ENCODE results near the gene TMEM222.

Gene TMEM222

DNA sequence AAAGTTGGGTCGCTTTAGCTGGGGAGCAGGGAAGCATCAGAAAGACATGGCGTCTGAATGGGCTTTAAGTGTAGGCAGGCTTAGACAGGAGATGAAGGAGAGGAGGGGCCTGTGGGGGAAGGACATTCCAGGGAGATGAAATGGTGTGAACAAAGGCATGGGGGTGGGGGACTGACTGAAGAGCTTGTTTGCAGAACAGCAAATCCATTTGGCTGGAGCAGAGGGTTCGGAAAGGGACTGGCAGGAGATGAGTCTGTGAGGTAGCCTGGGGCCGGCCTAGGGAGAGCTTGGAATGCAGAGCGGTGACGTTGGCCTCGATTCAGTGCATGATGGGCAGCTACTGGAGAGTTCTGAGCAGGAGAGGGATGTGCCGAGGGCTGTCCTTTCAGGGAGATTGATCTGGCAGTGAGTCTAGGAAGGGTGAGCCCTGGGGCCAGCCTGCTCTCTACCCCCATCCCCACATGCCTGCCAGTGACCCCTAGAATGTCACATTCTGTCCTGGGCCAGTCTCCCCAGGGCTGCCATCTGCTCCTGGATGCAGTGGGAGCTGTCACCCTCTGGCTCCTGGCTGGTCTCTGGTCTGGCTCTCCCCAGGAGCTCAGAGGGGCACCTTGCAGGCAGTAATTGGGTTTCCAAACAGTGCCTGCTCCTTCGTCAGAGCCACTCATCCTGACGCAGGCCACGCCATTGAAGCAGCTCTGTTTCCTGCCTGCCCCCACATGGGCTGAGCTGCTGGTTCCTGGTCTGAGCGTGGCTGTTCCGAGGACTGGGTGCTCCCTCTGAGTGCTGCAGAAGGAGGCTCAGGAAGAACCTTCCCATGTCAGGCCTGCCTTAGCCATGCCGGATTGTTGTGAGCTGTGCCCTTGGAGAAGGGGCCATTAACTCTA lies 22.3 kb upstream of the TMEM222 start:
- ATAC-seq (replicated peaks), result no peak
- Mint-ChIP-seq H3K36me3 (peaks cover 5 to 51% of the 10 kb centered on the region in 2 donors), H3K27me3 (no peaks in the 10 kb centered on the region), H3K27ac (peak overlapping the region; percentile 43), H3K9me3 (no peaks in the 10 kb centered on the region), H3K4me1 (peaks cover 6 to 10% of the 10 kb centered on the region in 2 donors), H3K4me3 (no peak overlapping the region)
- no peak for DNase-seq

DNA sequence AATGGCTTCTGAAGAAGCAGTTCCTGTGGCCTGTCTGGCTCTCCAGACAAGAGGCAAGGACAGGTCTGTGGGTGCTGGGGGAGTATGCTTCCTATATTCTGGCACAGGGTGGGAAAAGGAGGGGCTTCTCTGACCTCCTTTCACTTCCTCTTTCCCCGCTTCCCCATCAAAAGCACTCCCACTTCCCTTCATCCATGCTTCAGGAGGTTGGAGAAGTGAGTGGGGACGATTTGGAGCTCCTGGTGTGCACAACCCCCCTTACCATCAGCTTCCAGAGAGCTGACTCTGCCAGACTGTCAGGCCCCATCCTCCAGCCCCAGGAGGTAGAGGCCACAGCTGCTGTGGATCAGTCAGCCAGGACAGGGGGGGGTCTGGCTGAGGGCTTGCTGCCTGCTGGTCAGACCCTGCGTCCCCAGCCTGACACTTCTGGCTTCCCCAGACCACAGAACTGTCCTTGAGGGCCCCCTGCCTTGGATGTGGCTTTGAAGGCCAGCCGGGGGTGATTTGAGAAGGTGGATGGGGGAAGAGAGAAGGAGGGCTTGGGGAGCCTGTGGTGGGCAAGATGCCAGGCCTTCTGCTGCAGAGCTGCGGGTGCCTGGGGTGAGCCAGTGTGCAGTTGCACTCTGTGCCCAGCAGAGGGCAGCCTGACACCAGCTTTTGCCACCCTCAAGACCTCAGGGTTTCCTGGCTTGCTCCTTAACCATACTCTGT lies 21.5 kb upstream of the TMEM222 start:
- peaks cover 6 to 10% of the 10 kb centered on the region in 2 donors for H3K4me1 Mint-ChIP-seq

DNA sequence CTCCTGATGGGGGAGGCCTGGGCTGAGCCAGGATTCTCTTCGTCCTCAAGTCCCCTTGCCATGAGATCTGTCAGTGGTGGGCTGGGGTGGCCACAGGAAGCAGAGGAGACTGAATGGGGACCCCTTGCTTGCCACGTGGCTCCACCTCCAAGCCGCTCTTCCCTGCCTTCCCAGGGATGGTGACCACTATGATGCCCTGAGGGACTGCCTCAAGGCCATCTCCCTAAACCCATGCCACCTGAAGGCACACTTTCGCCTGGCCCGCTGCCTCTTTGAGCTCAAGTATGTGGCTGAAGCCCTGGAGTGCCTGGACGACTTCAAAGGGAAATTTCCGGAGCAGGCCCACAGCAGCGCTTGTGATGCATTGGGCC lies 20.9 kb upstream of the TMEM222 start:
- no peak overlapping the region for H3K4me3 Mint-ChIP-seq
- ATAC-seq (replicated peaks) (no peak), DNase-seq (no peak)
- H3K4me1 Mint-ChIP-seq, result peaks cover 6 to 10% of the 10 kb centered on the region in 2 donors
- no peaks in the 10 kb centered on the region for H3K27me3 Mint-ChIP-seq
- peak overlapping the region; percentile 37 for H3K27ac Mint-ChIP-seq
- peaks cover 5 to 46% of the 10 kb centered on the region in 2 donors for H3K36me3 Mint-ChIP-seq
- H3K9me3 Mint-ChIP-seq, result no peaks in the 10 kb centered on the region

More for the DNA sequence above, 21.5 kb upstream of the TMEM222 start:
- DNase-seq (peak; percentile 62), ATAC-seq (replicated peaks) (peak; percentile 91 to 92)
- Mint-ChIP-seq H3K36me3 (peaks cover 5 to 49% of the 10 kb centered on the region in 2 donors), H3K9me3 (no peaks in the 10 kb centered on the region), H3K4me3 (no peak overlapping the region), H3K27me3 (no peaks in the 10 kb centered on the region), H3K27ac (no peak overlapping the region)

DNA sequence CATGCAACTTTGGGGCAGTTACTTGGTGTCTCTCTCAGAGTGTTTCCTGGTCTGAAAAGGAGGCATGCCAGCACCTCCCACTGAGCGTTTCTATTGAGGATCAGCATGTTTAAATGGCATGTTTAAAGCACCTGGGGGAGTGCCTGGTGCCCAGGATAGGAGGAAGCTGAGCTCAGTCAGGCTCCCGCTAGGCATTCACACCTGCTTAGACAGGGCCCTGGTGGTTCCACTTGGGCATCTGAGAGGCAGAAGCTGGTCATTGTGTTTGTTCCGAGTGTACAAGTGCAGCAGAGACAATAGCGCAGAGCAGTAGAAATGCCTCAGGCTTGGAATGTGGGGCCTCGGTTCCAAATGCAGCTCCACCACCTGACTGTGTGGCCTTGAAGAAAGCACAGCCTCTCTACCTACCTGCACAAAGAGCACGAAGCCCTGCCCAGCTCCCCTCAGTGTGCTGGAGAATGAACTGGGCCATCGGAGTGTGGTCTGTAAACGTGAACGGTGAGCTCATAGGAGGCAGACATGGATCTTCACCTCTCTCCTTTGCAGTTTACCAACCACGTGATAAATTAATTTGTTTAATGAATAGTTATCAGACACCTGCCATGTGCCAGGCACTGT lies 20.3 kb upstream of the TMEM222 start:
- Mint-ChIP-seq H3K27ac (no peak overlapping the region), H3K36me3 (peaks cover 7 to 46% of the 10 kb centered on the region in 2 donors), H3K4me1 (peaks cover 6 to 10% of the 10 kb centered on the region in 2 donors), H3K9me3 (no peaks in the 10 kb centered on the region), H3K27me3 (no peaks in the 10 kb centered on the region), H3K4me3 (no peak overlapping the region)
- DNase-seq (no peak), ATAC-seq (replicated peaks) (no peak)

DNA sequence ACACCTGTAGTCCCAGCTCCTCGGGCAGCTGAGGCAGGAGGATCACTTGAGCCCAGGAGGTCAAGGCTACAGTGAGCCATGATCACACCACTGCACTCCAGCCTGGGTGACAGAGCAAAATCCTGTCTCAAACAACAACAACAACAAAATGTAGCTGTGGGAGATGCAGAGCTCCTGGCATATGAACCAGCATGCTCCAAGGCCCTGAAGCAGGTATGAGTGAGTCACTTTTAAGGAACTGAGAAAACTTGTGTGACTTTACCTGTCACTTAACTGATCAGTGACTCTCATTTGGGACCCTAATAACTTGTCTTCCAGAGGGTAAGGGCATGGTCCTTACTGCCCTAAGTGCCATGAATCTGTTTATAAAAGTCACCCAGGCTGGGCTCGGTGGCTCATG lies 19.4 kb upstream of the TMEM222 start:
- H3K27ac Mint-ChIP-seq, result no peak overlapping the region
- no peaks in the 10 kb centered on the region for H3K27me3 Mint-ChIP-seq
- H3K4me1 Mint-ChIP-seq, result peaks cover 6 to 16% of the 10 kb centered on the region in 2 donors
- H3K4me3 Mint-ChIP-seq, result no peak overlapping the region
- H3K9me3 Mint-ChIP-seq, result no peaks in the 10 kb centered on the region
- ATAC-seq (replicated peaks) (no peak), DNase-seq (no peak)
- peaks cover 10 to 48% of the 10 kb centered on the region in 2 donors for H3K36me3 Mint-ChIP-seq

DNA sequence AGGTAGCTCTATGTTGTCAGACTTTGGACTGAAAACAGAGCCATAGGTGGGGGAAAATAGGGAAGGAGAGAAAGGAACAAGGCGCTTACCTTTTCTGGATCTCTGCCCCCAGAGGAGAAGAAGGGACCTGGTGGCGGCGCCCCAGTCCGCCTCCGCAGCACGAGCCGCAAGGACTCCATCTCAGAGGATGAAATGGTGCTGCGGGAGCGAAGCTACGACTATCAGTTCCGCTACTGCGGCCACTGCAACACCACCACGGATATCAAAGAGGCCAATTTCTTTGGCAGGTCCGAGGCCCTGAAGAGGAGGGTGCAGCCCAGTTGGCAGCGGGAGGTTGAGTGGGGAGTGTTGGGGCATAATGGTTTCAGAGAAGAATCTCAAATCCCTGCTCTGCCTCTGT lies 18.5 kb upstream of the TMEM222 start:
- Mint-ChIP-seq H3K4me1 (peaks cover 6 to 16% of the 10 kb centered on the region in 2 donors), H3K27me3 (no peaks in the 10 kb centered on the region), H3K36me3 (peaks cover 10 to 40% of the 10 kb centered on the region in 2 donors), H3K4me3 (no peak overlapping the region), H3K27ac (no peak overlapping the region), H3K9me3 (no peaks in the 10 kb centered on the region)
- ATAC-seq (replicated peaks) (no peak), DNase-seq (no peak)

DNA sequence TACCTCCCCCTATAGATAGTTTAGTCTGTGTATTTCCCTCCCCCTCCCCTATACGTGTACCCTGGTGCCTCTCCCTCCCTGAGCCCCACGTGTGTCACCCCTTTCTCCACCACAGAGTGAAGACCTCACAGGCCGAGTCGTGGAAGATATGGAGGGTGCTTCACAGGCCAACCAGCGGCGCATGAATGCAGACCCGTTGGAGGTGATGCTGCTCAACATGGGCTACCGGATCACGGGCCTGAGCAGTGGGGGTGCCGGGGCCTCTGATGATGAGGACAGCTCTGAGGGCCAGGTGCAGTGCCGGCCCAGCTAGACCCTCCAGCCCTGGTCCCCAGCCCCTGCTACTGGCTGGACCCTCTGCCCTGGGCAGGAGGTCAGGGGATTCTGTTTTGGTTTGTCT lies 15.9 kb upstream of the TMEM222 start:
- Mint-ChIP-seq H3K4me1 (peaks cover 2 to 9% of the 10 kb centered on the region in 2 donors), H3K9me3 (no peaks in the 10 kb centered on the region), H3K4me3 (no peak overlapping the region), H3K27me3 (no peaks in the 10 kb centered on the region), H3K36me3 (peaks cover 11 to 25% of the 10 kb centered on the region in 2 donors), H3K27ac (no peak overlapping the region)
- no peak for DNase-seq
- ATAC-seq (replicated peaks), result no peak

DNA sequence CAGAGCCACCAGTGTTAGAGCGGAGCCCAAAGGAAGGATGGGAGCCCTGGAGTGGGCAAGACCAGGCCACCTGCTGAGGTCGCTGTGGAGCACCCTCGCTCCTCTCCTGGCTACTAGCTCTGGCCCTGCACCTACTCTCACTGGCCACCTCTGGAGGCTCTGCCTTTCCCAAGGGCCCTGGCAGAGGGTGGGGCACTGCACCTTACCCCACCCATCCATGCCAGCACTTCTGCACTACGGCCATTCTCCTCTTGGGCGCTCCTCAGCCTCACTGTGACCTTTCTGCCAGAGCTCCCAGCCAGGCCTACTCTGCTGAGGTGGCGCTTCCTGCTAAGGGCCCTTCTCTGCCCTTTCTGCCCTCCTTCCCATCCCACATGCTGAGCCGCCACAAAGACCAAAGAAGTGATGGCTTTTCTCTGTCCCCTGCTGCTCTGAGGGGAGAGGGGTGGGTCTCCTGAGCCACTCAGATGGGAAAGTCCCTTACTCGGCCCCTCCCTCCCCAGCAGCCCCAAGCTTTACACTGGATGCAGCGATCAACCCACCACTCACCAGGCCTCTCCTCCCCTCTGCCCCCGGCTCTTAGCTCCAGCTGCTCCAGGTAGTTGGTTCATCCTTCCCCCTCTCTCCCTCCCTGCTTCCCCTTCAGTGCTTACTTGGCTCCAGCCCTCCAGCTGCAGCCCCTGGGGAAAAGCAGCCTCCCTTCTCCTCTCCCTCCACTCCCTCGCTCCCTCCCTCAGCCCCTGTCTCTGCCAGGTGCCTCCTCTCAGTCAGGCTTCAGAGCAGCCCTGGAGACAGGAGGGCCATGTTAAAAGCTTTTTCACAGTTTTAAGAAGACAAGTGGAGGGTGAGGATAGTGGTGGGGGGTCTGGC lies 14.8 kb upstream of the TMEM222 start:
- peak overlapping the region; percentile 79 for H3K27ac Mint-ChIP-seq
- H3K4me3 Mint-ChIP-seq, result no peak overlapping the region
- H3K4me1 Mint-ChIP-seq, result peaks cover 0 to 6% of the 10 kb centered on the region in 2 donors
- peaks cover 11 to 17% of the 10 kb centered on the region in 2 donors for H3K36me3 Mint-ChIP-seq
- H3K9me3 Mint-ChIP-seq, result no peaks in the 10 kb centered on the region
- ATAC-seq (replicated peaks) (no peak), DNase-seq (no peak)
- H3K27me3 Mint-ChIP-seq, result no peaks in the 10 kb centered on the region

DNA sequence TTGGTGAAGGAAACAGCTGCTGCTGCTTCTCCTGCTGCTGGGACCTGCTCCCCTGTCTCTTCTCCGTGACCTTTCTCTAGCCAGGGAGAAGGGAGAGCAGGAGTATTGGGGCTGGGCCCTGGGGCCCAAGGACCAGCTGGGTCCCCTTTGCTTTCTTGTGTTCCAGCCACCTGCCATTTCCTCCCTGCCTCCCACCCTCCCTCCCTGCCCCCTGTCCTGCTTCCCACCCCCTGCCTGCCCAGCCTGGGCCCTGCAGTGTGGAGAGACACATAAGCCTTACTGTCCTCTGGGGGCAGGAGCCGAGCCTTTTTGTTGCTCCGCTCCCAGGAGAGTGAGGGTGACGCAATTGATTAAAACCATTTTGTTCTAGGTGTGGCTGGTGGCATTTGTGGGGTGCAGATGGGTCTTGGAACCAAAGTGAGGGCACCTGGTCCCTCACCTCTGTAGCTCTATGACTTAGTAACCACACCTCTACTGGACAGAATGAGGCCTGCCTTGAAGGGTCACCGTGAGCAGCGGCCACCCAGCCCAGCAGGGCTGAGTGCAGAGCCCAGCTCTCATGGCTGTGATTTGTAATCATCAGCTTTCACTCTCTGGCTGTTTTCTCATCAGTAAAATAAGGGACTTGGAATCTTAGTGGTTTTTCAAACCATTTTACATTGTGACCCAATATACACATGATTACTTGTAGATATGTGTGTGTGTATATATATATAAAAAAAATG lies 13.9 kb upstream of the TMEM222 start:
- no peaks in the 10 kb centered on the region for H3K9me3 Mint-ChIP-seq
- H3K27ac Mint-ChIP-seq, result no peak overlapping the region
- peaks cover 0 to 6% of the 10 kb centered on the region in 2 donors for H3K4me1 Mint-ChIP-seq
- no peaks in the 10 kb centered on the region for H3K27me3 Mint-ChIP-seq
- H3K36me3 Mint-ChIP-seq, result peaks cover 11 to 15% of the 10 kb centered on the region in 2 donors
- no peak overlapping the region for H3K4me3 Mint-ChIP-seq
- no peak for ATAC-seq (replicated peaks)
- no peak for DNase-seq

DNA sequence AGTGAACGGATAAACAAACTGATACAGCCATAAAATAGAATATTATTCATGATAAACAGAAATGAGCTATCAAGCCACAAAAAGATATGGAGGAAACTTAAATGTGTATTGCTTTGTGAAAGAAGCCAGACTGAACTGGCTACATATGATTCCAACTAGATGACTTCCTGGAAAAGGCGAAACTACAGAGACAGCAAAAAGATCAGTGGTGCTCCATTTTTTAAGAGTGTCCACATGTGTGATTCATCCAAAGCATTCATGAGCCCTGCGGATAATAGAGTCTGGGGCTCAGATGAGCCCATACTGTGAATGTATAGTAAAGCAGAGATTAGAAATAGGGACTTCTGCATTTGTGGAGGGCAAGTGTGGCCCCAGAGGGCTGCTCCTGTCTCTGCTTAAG lies 7.8 kb upstream of the TMEM222 start:
- Mint-ChIP-seq H3K4me1 (peaks cover 0 to 3% of the 10 kb centered on the region in 2 donors), H3K36me3 (peaks cover 0 to 4% of the 10 kb centered on the region in 2 donors), H3K4me3 (no peak overlapping the region), H3K27me3 (no peaks in the 10 kb centered on the region), H3K9me3 (no peaks in the 10 kb centered on the region), H3K27ac (no peak overlapping the region)
- no peak for ATAC-seq (replicated peaks)
- DNase-seq, result no peak

DNA sequence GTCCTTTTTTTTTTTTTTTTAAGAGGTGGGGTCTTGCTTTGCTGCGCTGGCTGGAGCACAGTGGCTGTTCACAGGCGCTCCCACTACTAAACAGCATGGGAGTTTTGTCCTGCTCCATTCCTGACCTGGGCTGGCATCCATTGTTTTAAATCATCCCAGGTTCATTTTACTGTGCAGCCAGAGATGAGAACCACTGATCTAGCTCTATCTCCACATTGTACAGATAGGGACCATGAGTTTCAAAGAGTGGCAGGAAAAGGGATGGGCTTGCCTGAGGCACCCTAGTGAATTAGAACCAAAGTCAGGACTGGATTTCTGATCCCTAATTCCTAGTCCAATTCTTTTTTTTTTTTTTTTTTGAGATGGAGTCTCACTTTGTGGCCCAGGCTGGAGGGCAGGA lies 7.2 kb upstream of the TMEM222 start:
- Mint-ChIP-seq H3K4me1 (peaks cover 0 to 3% of the 10 kb centered on the region in 2 donors), H3K36me3 (peaks cover 0 to 4% of the 10 kb centered on the region in 2 donors), H3K4me3 (no peak overlapping the region), H3K27ac (no peak overlapping the region), H3K27me3 (no peaks in the 10 kb centered on the region), H3K9me3 (no peaks in the 10 kb centered on the region)
- ATAC-seq (replicated peaks) (no peak), DNase-seq (no peak)

DNA sequence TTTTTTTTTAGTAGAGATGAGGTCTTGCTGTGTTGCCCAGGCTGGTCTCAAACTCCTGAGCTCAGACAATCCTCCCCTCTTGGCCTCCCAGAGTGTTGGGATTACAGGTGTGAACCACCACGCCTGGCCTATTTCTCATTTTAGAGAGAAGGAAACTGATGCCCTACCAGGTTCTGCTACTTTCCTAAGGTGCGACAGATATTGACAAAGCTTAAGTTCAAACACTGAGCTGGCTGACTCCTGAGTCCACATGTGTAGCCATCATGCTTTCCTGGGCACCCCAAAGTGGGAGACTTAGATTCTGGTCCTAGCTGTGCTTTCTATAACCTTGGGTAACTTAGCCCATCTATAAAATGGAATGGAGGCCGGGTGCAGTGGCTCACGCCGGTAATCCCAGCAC lies 5.1 kb upstream of the TMEM222 start:
- H3K4me1 Mint-ChIP-seq, result peaks cover 6 to 7% of the 10 kb centered on the region in 2 donors
- ATAC-seq (replicated peaks) (no peak), DNase-seq (no peak)
- H3K4me3 Mint-ChIP-seq, result no peak overlapping the region
- peaks cover 0 to 4% of the 10 kb centered on the region in 2 donors for H3K27me3 Mint-ChIP-seq
- no peak overlapping the region for H3K27ac Mint-ChIP-seq
- H3K9me3 Mint-ChIP-seq, result no peaks in the 10 kb centered on the region
- no peaks in the 10 kb centered on the region for H3K36me3 Mint-ChIP-seq

DNA sequence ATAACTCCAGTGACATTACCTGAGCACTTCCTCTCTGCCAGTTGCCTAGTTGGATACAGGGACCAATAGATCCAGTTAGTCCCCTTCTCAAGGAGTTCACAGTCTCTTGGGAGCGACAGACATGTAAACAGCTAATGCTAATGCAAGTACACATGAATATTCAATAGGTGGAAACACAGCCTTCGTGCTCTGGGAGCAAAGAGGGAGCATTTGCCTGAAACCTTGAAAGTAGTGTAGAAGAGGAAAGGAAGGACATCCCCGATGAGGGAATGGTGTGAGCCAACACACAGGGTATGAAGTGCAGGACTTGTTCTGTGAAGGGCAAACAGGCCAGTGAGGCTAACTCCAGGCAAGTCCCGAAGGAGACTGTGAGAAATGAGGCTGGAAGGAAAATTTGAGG lies 3.8 kb upstream of the TMEM222 start:
- ATAC-seq (replicated peaks) (no peak), DNase-seq (no peak)
- no peak overlapping the region for H3K4me3 Mint-ChIP-seq
- peaks cover 0 to 4% of the 10 kb centered on the region in 2 donors for H3K27me3 Mint-ChIP-seq
- no peaks in the 10 kb centered on the region for H3K9me3 Mint-ChIP-seq
- H3K27ac Mint-ChIP-seq, result peak overlapping the region; percentile 14
- peaks cover 1 to 4% of the 10 kb centered on the region in 2 donors for H3K36me3 Mint-ChIP-seq
- peaks cover 6 to 7% of the 10 kb centered on the region in 2 donors for H3K4me1 Mint-ChIP-seq

Measured in stimulated activated naive B cell treated with anti-CD40 and anti-IgM and Interleukin-4, amounts not matched to agents 10 μg/mL and 1 μg/mL and 100 μg/mL, for 72 hours (primary cell).